Gastrocnemius medialis (tissue), 4 donors: ENCODE measurements around the gene DLG1.

Experiments
- POLR2A ChIP-seq, 2 donors: fragments of 450-650 bp; IDR thresholded peaks; one replicate each; pipeline ENCODE4 v1.6.1; 2017; ENCODE audit warnings: antibody characterized with exemption in 2 of 2, mild to moderate bottlenecking in 2 of 2, moderate library complexity in 2 of 2
- TF ChIP-seq, protein P1 (sequence below), 5 experiments: fragments of 450-650 bp in 3 of 5; fragments of 200-600 bp in 2 of 5; sonication (generic) in 2 of 5; IDR thresholded peaks in 4 of 5; conservative IDR thresholded peaks in 1 of 5; 1 replicate in 4 of 5; 2 replicates in 1 of 5; pipeline ENCODE4 v1.5.1; 2016 to 2019; ENCODE audit warnings: antibody characterized with exemption in 5 of 5, mild to moderate bottlenecking in 3 of 5, moderate library complexity in 3 of 5

DNA sequence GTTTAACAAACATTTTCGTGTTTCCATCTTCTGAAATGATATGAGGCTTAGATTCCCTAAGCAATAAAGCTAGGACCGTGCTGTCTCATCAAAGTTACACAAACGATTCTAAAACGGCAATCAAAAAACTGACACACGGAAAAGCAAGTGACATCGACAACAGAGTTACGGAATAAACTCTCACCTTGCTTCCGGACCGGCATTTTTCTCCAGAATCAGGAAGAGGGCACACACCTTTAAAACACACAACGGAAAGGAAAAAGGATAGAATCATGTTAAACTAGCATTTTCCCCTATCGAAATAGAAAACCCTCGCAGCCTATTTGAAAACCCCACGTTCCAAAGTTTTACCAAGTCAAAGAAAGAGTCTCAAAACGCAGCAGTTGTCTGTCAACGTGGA, 1.4 kb downstream of the DLG1 start:
- TF ChIP-seq, protein P1, sequence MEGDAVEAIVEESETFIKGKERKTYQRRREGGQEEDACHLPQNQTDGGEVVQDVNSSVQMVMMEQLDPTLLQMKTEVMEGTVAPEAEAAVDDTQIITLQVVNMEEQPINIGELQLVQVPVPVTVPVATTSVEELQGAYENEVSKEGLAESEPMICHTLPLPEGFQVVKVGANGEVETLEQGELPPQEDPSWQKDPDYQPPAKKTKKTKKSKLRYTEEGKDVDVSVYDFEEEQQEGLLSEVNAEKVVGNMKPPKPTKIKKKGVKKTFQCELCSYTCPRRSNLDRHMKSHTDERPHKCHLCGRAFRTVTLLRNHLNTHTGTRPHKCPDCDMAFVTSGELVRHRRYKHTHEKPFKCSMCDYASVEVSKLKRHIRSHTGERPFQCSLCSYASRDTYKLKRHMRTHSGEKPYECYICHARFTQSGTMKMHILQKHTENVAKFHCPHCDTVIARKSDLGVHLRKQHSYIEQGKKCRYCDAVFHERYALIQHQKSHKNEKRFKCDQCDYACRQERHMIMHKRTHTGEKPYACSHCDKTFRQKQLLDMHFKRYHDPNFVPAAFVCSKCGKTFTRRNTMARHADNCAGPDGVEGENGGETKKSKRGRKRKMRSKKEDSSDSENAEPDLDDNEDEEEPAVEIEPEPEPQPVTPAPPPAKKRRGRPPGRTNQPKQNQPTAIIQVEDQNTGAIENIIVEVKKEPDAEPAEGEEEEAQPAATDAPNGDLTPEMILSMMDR (IDR thresholded peaks at IDR 0.05 in 4 of 5, conservative IDR thresholded peaks at IDR 0.05 in 1 of 5): no peak
- peak; percentile 47 to 71 for TF ChIP-seq POLR2A (IDR thresholded peaks at IDR 0.05)
